GM23248 (cell line): ENCODE data around the gene PTPRN2. TPM values are rescaled to one million over a fixed set of nuclear protein-coding genes. Genes with fewer than 3 reads are reported as not detected.

Experiments
- DNase-seq: peaks from one replicate; pipeline ENCODE4 v3.0.0-alpha.2; 2015
- H2AFZ ChIP-seq: fragments of 200-600 bp; sonication (generic); 2 replicates; pipeline ENCODE4 v1.6.1; 2016; ENCODE audit warnings: antibody characterized with exemption
- H3F3A ChIP-seq: fragments of 200-600 bp; sonication (generic); 2 replicates; pipeline ENCODE4 v1.6.1; 2016; ENCODE audit warnings: mild to moderate bottlenecking, antibody characterized with exemption, mixed run types; ENCODE audit not compliant: insufficient read depth
- H3K27ac ChIP-seq: fragments of 200-600 bp; sonication (generic); 2 replicates; pipeline ENCODE4 v1.5.1; 2016; ENCODE audit warnings: mild to moderate bottlenecking
- H3K27me3 ChIP-seq: fragments of 200-600 bp; sonication (generic); replicated peaks from 2 replicates; pipeline ENCODE4 v1.6.1; 2016; ENCODE audit warnings: mild to moderate bottlenecking; ENCODE audit not compliant: insufficient read depth
- H3K36me3 ChIP-seq: fragments of 200-600 bp; sonication (generic); 2 replicates; pipeline ENCODE4 v1.6.1; 2016; ENCODE audit warnings: low read depth, mild to moderate bottlenecking
- H3K4me1 ChIP-seq: fragments of 200-600 bp; sonication (generic); 2 replicates; pipeline ENCODE4 v1.6.1; 2016; ENCODE audit warnings: mild to moderate bottlenecking; ENCODE audit not compliant: insufficient read depth
- H3K4me2 ChIP-seq: fragments of 200-600 bp; sonication (generic); one replicate; pipeline ENCODE4 v1.6.1; 2016; ENCODE audit warnings: mild to moderate bottlenecking; ENCODE audit not compliant: unreplicated experiment
- H3K4me3 ChIP-seq: fragments of 200-600 bp; sonication (generic); 2 replicates; pipeline ENCODE4 v1.5.1; 2016; ENCODE audit warnings: mild to moderate bottlenecking
- H3K79me2 ChIP-seq: fragments of 200-600 bp; sonication (generic); 2 replicates; pipeline ENCODE4 v1.6.1; 2016; ENCODE audit warnings: mild to moderate bottlenecking; ENCODE audit not compliant: insufficient read depth
- H3K9ac ChIP-seq: fragments of 200-600 bp; sonication (generic); 2 replicates; pipeline ENCODE4 v1.6.1; 2016; ENCODE audit warnings: mild to moderate bottlenecking
- H3K9me2 ChIP-seq: fragments of 200-600 bp; sonication (generic); 2 replicates; pipeline ENCODE4 v1.6.1; 2016; ENCODE audit warnings: mixed run types, mild to moderate bottlenecking, moderate library complexity; ENCODE audit not compliant: insufficient read depth
- H3K9me3 ChIP-seq: fragments of 200-600 bp; sonication (generic); one replicate; pipeline ENCODE4 v1.6.1; 2017; ENCODE audit warnings: low read depth
- H4K20me1 ChIP-seq: fragments of 200-600 bp; sonication (generic); 2 replicates; pipeline ENCODE4 v1.6.0; 2016; ENCODE audit not compliant: insufficient read depth
- EZH2 ChIP-seq: fragments of 200-600 bp; sonication (generic); IDR thresholded peaks from 2 replicates; pipeline ENCODE4 v1.6.1; 2018; ENCODE audit warnings: antibody characterized with exemption, mild to moderate bottlenecking; ENCODE audit not compliant: insufficient read depth, poor library complexity, severe bottlenecking
- EZH2phosphoT487 ChIP-seq: fragments of 200-600 bp; sonication (generic); IDR thresholded peaks from 2 replicates; pipeline ENCODE4 v1.6.1; 2018; ENCODE audit warnings: antibody characterized with exemption, moderate library complexity, mild to moderate bottlenecking, low read depth; ENCODE audit not compliant: insufficient read depth
- WGBS, 2 experiments: methylation state at CpG; one replicate each; pipeline ENCODE4 v1.1.6; 2015 to 2017; ENCODE audit warnings: low lambda C conversion rate in 2 of 2, low coverage in 1 of 2; ENCODE audit errors: missing lambda C conversion rate in 2 of 2; 5-methylcytosine and 5-hydroxymethylcytosine counted together
- in situ Hi-C: fragments of 300-500 bp; cut with MboI; formaldehyde crosslinking; loops from 2 replicates; pipeline ENCODE4 v1.15.0; 2020
- polyA plus RNA-seq: library from polyadenylated mRNA; unstranded; fragments of >200 nt; fragmentation: Nextera tagmentation; extraction: Ambion mirVana; gene quantifications from 2 replicates; pipeline ENCODE4 v1.2.1, GENCODE V29; 2016
- total RNA-seq: library from RNA; depleted of rRNA; stranded (reverse); fragments of >200 nt; shearing (Covaris generic); gene quantifications from 2 replicates; pipeline ENCODE4 v1.2.3, GENCODE V29; 2014

PTPRN2 gene
- total and polyA plus RNA-seq, 2 experiments from 2014 or later: 0.13 TPM; not detected in 1

DNA sequence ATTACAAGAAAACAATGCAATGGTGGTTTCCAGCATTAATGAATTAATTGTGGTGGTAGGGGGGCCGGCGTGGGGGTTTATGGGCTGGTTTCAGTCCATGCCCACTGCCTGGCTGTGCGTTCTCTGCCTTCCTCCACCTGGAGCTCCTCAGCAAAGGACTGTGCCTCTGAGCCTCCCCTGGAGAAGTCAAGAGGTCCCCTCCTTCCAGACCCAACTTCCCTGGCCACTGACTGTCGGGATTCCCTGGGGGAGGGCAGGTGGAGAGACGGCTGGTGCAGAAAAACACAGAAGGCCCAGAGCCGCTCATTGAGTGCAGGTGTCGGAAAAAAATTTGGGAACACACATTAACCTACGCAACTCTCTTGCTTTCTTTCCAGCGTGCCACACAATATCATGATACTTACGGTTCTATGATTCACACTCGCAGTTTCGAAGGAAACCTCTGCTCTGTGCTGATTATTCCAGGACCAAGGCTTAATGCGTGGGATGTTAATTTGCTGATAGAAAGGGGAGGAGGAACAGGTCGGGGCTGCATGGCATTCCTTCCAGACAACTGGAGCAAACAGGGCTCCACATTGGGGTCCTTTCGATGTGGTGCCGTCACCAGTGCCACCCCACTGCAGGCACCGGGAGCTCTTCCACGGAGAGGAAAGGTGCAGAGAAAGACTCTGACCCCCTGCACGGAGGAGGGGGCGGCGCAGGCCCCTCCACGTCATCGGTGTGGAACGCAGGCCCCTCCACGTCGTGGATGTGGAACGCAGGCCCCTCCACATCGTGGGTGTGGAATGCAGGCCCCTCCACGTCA is 744.1 kb downstream of the PTPRN2 start:
- no peaks in the 10 kb centered on the region for H3K79me2 ChIP-seq
- no peaks in the 10 kb centered on the region for H3F3A ChIP-seq
- no peaks in the 10 kb centered on the region for H3K4me1 ChIP-seq
- H3K27ac ChIP-seq: no peak overlapping the region
- H2AFZ ChIP-seq: no peak overlapping the region
- WGBS, 2 experiments: 42% methylated on average over 29 of the region's 29 CpGs
- H3K4me2 ChIP-seq: no peak overlapping the region
- no peak overlapping the region for H3K9ac ChIP-seq
- in situ Hi-C loops: no loop called here
- TF ChIP-seq EZH2: no peak
- no peak for TF ChIP-seq EZH2phosphoT487
- no peaks in the 10 kb centered on the region for H3K36me3 ChIP-seq
- no peaks in the 10 kb centered on the region for H4K20me1 ChIP-seq
- DNase-seq: no peak
- H3K9me3 ChIP-seq: no peaks in the 10 kb centered on the region
- no peaks in the 10 kb centered on the region for H3K9me2 ChIP-seq
- H3K27me3 ChIP-seq: no peaks in the 10 kb centered on the region
- no peak overlapping the region for H3K4me3 ChIP-seq

DNA sequence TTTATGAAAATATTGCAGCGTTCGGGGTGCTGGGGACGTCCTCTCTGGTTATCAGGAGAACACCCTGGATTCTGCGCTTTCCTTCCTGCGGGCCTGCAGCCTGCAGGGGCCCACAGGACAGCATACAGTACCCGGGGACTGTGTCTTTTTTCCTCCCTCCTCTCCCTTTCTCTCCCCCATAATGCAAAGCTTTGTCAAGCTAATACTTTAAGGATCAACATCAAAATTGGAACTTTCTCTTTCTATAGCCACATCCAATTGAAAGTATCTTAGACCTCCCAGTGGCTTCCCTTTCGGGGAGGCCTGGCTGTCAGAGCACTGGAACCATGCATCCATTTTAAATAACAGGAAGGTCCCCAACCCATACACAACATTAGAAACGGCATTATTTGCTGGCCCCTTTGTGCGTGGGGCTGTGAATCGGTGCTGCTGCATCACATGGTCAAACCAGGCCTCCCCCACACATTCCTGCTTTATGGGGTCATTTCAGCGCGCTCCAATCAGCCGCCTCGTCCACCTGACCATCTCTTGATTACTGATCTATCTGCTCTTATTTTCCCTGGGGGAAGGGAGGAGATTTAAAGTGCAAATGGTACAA is 745.8 kb downstream of the PTPRN2 start:
- Histone ChIP-seq H3K4me3 (no peak overlapping the region), H4K20me1 (no peaks in the 10 kb centered on the region), H3F3A (no peaks in the 10 kb centered on the region), H3K27me3 (no peaks in the 10 kb centered on the region), H3K4me2 (no peak overlapping the region), H2AFZ (no peak overlapping the region), H3K79me2 (no peaks in the 10 kb centered on the region), H3K36me3 (no peaks in the 10 kb centered on the region), H3K9ac (no peak overlapping the region), H3K27ac (no peak overlapping the region), H3K4me1 (no peaks in the 10 kb centered on the region), H3K9me3 (no peaks in the 10 kb centered on the region), H3K9me2 (no peaks in the 10 kb centered on the region)
- in situ Hi-C loops: no loop called here
- TF ChIP-seq EZH2 (no peak), EZH2phosphoT487 (no peak)
- 29 to 33% methylated on average over 14 of the region's 14 CpGs for WGBS, 2 experiments
- no peak for DNase-seq

DNA sequence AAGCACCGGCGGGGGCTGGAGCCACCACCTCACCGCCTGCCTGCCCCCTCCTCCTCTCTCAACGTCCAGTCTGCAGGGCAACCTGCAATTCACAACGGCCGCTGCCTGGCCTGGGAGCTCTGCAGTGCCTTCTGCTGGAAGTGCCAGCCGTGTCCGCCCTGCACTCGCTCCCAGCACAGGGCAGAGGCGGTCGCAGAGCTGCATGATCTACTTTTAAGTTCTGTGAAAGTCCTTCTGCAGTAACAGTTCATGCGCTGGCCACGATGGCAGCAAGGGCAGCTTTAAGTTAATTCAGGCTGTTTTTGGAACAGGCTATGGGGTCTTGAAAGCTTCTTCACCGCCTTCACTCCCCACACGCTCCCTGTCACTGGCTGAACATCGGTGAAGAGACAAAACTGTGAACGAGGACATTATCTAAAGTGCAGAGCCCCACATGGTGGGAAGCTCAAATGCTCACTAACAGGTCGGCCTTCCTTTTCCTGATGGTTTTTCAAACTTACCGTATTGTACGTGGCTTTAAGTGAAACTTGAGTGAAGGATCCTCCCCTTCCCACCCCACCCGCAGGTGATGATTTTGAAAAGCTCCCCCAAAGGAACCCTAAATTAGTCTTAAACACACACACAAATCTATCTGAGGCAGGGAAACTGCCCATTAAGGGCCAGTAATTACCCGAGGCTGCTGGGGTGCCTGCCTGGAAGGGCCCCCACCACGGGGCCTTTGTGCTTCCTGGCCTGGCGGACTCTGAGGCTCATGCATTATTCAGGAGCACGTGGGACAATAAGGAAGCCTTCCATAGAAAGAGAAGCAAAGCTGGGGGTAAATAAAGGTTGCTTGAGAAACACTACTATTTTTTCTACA is 746.5 kb downstream of the PTPRN2 start:
- in situ Hi-C loops: no loop called here
- no peaks in the 10 kb centered on the region for H3K27me3 ChIP-seq
- H3K4me3 ChIP-seq: no peak overlapping the region
- H3K9me3 ChIP-seq: no peaks in the 10 kb centered on the region
- H3K9me2 ChIP-seq: no peaks in the 10 kb centered on the region
- no peak for TF ChIP-seq EZH2phosphoT487
- no peak for TF ChIP-seq EZH2
- no peak overlapping the region for H3K27ac ChIP-seq
- H3K9ac ChIP-seq: no peak overlapping the region
- no peak for DNase-seq
- H3K4me1 ChIP-seq: no peaks in the 10 kb centered on the region
- WGBS, 2 experiments: 26 to 29% methylated on average over 24 to 25 of the region's 25 CpGs
- no peak overlapping the region for H3K4me2 ChIP-seq
- no peaks in the 10 kb centered on the region for H4K20me1 ChIP-seq
- H3K79me2 ChIP-seq: no peaks in the 10 kb centered on the region
- no peaks in the 10 kb centered on the region for H3F3A ChIP-seq
- H3K36me3 ChIP-seq: no peaks in the 10 kb centered on the region
- H2AFZ ChIP-seq: no peak overlapping the region

DNA sequence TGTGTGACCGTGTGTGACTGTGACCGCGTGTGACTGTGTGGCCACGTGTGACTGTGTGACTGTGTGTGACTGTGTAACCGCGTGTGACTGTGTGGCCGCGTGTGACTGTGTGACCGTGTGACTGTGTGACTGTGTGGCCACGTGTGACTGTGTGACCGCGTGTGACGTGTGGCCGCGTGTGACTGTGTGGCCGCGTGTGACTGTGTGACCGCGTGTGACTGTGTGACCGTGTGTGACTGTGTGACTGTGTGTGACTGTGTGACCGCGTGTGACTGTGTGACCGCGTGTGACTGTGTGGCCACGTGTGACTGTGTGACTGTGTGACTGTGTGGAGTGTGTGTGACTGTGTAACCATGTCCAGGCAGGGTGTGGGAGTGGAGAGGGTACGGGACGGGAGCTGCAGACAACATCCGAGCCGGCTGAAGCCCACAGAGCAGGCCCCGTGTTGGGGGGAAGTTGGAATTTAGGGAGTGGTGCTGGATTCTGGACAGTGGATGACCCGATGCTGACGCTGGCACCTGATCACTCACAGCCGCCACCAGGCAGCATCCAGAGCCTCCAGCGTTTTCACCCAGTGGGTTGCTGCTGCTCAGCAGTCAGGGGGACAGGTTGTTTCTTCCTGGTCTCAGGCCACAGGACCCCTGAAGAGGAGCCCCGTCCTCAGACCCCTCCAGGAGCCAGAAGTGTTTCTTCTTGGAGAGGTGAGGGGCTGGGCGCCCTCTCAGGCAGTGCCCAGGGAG is 747.3 kb downstream of the PTPRN2 start:
- TF ChIP-seq EZH2 (no peak), EZH2phosphoT487 (no peak)
- H3K36me3 ChIP-seq: no peaks in the 10 kb centered on the region

More for the DNA sequence above, 747.3 kb downstream of the PTPRN2 start:
- H3K9ac ChIP-seq: no peak overlapping the region
- H2AFZ ChIP-seq: no peak overlapping the region
- in situ Hi-C loops: no loop called here
- DNase-seq: no peak
- WGBS, 2 experiments: 74 to 79% methylated on average over 29 to 36 of the region's 36 CpGs
- H3F3A ChIP-seq: no peaks in the 10 kb centered on the region
- no peaks in the 10 kb centered on the region for H3K9me3 ChIP-seq
- no peak overlapping the region for H3K4me2 ChIP-seq
- H4K20me1 ChIP-seq: no peaks in the 10 kb centered on the region
- no peak overlapping the region for H3K27ac ChIP-seq
- no peaks in the 10 kb centered on the region for H3K27me3 ChIP-seq
- no peaks in the 10 kb centered on the region for H3K9me2 ChIP-seq
- H3K4me3 ChIP-seq: no peak overlapping the region
- no peaks in the 10 kb centered on the region for H3K4me1 ChIP-seq
- H3K79me2 ChIP-seq: no peaks in the 10 kb centered on the region
